NCI-H345 (cell line): ENCODE data around the gene CEMIP.
"Not testable (repeated sequence)": the region's sequence is repeated elsewhere in the genome, so short reads cannot be mapped to it uniquely, and the experiment has no call there.

Experiments
- DNase-seq: peaks from one replicate; lab custom pipeline; 2025; lab: John Stamatoyannopoulos, UW

CEMIP gene

GRCh38 chr15:80953001-80953952 lies 174.1 kb downstream of the CEMIP start:
- no peak for DNase-seq

GRCh38 chr15:80953953-80954778 lies 175.0 kb downstream of the CEMIP start:
- no peak for DNase-seq

- DNase-seq, result not testable (repeated sequence)
Observed at GRCh38 chr15:80955571-80956452, 176.6 kb downstream of the CEMIP start.

GRCh38 chr15:80957556-80957955 lies 178.4 kb downstream of the CEMIP start:
- DNase-seq, result no peak

GRCh38 chr15:80957976-80958375 lies 178.8 kb downstream of the CEMIP start:
- DNase-seq, result no peak

- DNase-seq, result no peak
Observed at GRCh38 chr15:80958818-80959495, 179.8 kb downstream of the CEMIP start.

- not testable (repeated sequence) for DNase-seq
Observed at GRCh38 chr15:80965454-80965853, 186.3 kb downstream of the CEMIP start.

- no peak for DNase-seq
Observed at GRCh38 chr15:80966431-80967197, 187.4 kb downstream of the CEMIP start.

- no peak for DNase-seq
Observed at GRCh38 chr15:80967451-80967850, 188.3 kb downstream of the CEMIP start.

- DNase-seq, result no peak
Observed at GRCh38 chr15:80967991-80968510, 188.9 kb downstream of the CEMIP start.

- DNase-seq, result no peak
Observed at GRCh38 chr15:80969316-80969715, 190.1 kb downstream of the CEMIP start.

GRCh38 chr15:80970018-80970657 lies 191.0 kb downstream of the CEMIP start:
- DNase-seq, result peak; percentile 42

GRCh38 chr15:80970658-80971057 lies 191.5 kb downstream of the CEMIP start:
- no peak for DNase-seq

GRCh38 chr15:80971143-80971542 lies 192.0 kb downstream of the CEMIP start:
- DNase-seq, result no peak

- no peak for DNase-seq
Observed at GRCh38 chr15:80972276-80972675, 193.1 kb downstream of the CEMIP start.

GRCh38 chr15:80974914-80975313 lies 195.7 kb downstream of the CEMIP start:
- DNase-seq, result no peak

- DNase-seq, result no peak
Observed at GRCh38 chr15:80976851-80977250, 197.7 kb downstream of the CEMIP start.

GRCh38 chr15:80977627-80978036 lies 198.5 kb downstream of the CEMIP start:
- no peak for DNase-seq

- DNase-seq, result no peak
Observed at GRCh38 chr15:80978685-80979329, 199.6 kb downstream of the CEMIP start.
